Natural killer cell (primary cell): Measurements from ENCODE around the gene SMAD3. TPM values are rescaled to one million over a fixed set of nuclear protein-coding genes. Genes with fewer than 3 reads are reported as not detected.

Experiments used
- ATAC-seq, 3 donors: fragments of 150-1000 bp in 2 of 3; fragments of 200-7000 bp in 1 of 3; cut with Tn5 transposase; 1 replicate in 1 of 3; 2 replicates in 2 of 3; pipeline ENCODE4 v1.10.0; 2021; ENCODE audit warnings: mild to moderate bottlenecking in 2 of 3, moderate library complexity in 2 of 3
- DNase-seq, 2 donors: peaks; one replicate each; pipeline versions ENCODE4 v3.0.0 to v3.0.0-alpha.2; 2013 to 2021; ENCODE audit warnings: mixed read lengths in 1 of 2
- H3K27ac ChIP-seq: one replicate; pipeline ENCODE4 v1.5.1; 2013; ENCODE audit warnings: mild to moderate bottlenecking, low read length
- H3K27me3 ChIP-seq: one replicate; pipeline ENCODE4 v1.6.1; 2013; ENCODE audit warnings: low read length; ENCODE audit not compliant: control insufficient read depth, insufficient read depth
- H3K36me3 ChIP-seq: one replicate; pipeline ENCODE4 v1.6.1; 2013; ENCODE audit warnings: low read length; ENCODE audit not compliant: control insufficient read depth, insufficient read depth
- H3K4me1 ChIP-seq: one replicate; pipeline ENCODE4 v1.6.1; 2013; ENCODE audit warnings: low read length; ENCODE audit not compliant: control insufficient read depth, insufficient read depth
- H3K4me3 ChIP-seq: one replicate; pipeline ENCODE4 v1.5.1; 2013; ENCODE audit warnings: low read length
- H3K9me3 ChIP-seq: one replicate; pipeline ENCODE4 v1.6.1; 2013; ENCODE audit warnings: low read length; ENCODE audit not compliant: control insufficient read depth, insufficient read depth
- H3K27ac Mint-ChIP-seq, 2 donors: one replicate each; pipeline ENCODE4 v1.8.0; 2022; ENCODE audit warnings: mild to moderate bottlenecking in 2 of 2, mixed read lengths in 2 of 2, moderate library complexity in 1 of 2
- H3K27me3 Mint-ChIP-seq, 2 donors: one replicate each; pipeline ENCODE4 v1.8.0; 2022; ENCODE audit warnings: low read depth in 2 of 2, mixed read lengths in 2 of 2
- H3K36me3 Mint-ChIP-seq: one replicate; pipeline ENCODE4 v1.8.0; 2022; ENCODE audit warnings: mixed read lengths
- H3K4me1 Mint-ChIP-seq, 2 donors: one replicate each; pipeline ENCODE4 v1.8.0; 2022; ENCODE audit warnings: mixed read lengths in 2 of 2
- H3K4me3 Mint-ChIP-seq: one replicate; pipeline ENCODE4 v1.8.0; 2022; ENCODE audit warnings: mild to moderate bottlenecking, moderate library complexity, mixed read lengths
- H3K9me3 Mint-ChIP-seq, 2 donors: one replicate each; pipeline ENCODE4 v1.8.0; 2022; ENCODE audit warnings: mixed read lengths in 2 of 2
- WGBS: methylation state at CpG from one replicate; pipeline ENCODE4 v1.1.7; 2013; ENCODE audit warnings: missing lambda C conversion rate; ENCODE audit not compliant: insufficient coverage; 5-methylcytosine and 5-hydroxymethylcytosine counted together
- intact Hi-C: fragments of 100-400 bp; cut with micrococcal nuclease; formaldehyde crosslinking; loops from one replicate; pipeline ENCODE4 v1.14.2; 2022
- total RNA-seq, 4 donors: library from RNA; stranded (reverse); fragments of 120-200 nt in 1 of 4; gene quantifications; one replicate each; pipeline versions ENCODE4 v1.2.3 to v1.2.4, GENCODE V29; 2013 to 2022
- TF ChIP-seq, protein P1 (sequence below): fragments of 200-600 bp; IDR thresholded peaks from one replicate; pipeline ENCODE4 v1.8.0; 2022; ENCODE audit warnings: antibody characterized with exemption

The SMAD3 gene
- total RNA-seq, 3 donors from 2014 or later (not counting 1 experiment from before 2014, with no cell fraction given): 47.1 to 72.6 (median 63.0) TPM

DNA sequence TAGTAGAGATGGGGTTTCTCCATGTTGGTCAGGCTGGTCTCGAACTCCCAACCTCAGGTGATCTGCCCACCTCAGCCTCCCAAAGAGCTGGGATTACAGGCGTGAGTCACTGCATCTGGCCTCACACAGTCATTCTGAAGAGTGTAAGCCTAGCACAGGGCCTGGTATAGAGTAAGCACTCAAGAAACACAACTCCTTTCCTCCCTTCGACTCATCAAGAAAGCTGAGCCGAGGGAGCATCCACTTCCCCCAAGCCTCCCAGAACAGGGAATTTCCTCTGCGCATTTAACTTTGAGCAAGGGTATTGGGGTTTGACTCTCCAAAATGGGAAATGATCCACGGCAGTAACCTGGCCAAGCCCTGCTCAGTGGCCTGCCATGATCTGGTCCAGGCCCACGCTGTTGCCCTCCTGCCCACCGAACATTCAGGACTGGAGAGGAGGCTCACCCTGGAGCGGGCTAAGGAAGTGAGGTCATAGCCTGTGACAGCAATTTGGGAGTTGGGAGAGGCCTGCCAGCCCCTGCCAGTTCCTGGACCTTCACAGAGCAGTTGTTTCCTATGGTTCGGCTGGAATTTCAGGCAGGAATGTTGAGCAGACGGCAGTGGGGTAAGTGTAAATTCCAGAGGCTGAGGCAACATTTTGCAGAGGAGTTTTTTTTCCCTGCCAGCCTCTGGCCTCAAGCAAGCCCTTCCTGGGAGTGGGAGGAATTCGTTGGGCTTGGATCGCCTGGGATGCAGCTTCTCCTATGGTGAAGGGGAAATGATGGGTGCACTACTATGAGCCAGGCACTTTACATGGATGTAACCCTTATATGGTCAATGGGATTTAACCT is 21.2 kb upstream of the SMAD3 start:
- 88% methylated on average over 13 of the region's 13 CpGs for WGBS
- no peak overlapping the region for H3K4me3 ChIP-seq

GRCh38 chr15:67047149-67047661 is 18.2 kb upstream of the SMAD3 start:
- WGBS: 75% methylated on average over 1 of the region's 1 CpG
- ATAC-seq: no peak

More for the DNA sequence above, 21.2 kb upstream of the SMAD3 start:
- ATAC-seq (no peak), DNase-seq (no peak)
- peaks cover 6 to 17% of the 10 kb centered on the region in 2 donors for H3K27me3 Mint-ChIP-seq
- peaks cover 16% of the 10 kb centered on the region in 2 donors for H3K4me1 Mint-ChIP-seq
- Histone ChIP-seq H3K4me1 (peaks cover 18% of the 10 kb centered on the region), H3K27me3 (no peaks in the 10 kb centered on the region), H3K36me3 (no peaks in the 10 kb centered on the region), H3K27ac (no peak overlapping the region), H3K9me3 (no peaks in the 10 kb centered on the region)
- intact Hi-C loops: no loop called here
- TF ChIP-seq, protein P1, sequence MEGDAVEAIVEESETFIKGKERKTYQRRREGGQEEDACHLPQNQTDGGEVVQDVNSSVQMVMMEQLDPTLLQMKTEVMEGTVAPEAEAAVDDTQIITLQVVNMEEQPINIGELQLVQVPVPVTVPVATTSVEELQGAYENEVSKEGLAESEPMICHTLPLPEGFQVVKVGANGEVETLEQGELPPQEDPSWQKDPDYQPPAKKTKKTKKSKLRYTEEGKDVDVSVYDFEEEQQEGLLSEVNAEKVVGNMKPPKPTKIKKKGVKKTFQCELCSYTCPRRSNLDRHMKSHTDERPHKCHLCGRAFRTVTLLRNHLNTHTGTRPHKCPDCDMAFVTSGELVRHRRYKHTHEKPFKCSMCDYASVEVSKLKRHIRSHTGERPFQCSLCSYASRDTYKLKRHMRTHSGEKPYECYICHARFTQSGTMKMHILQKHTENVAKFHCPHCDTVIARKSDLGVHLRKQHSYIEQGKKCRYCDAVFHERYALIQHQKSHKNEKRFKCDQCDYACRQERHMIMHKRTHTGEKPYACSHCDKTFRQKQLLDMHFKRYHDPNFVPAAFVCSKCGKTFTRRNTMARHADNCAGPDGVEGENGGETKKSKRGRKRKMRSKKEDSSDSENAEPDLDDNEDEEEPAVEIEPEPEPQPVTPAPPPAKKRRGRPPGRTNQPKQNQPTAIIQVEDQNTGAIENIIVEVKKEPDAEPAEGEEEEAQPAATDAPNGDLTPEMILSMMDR: no peak
- no peak overlapping the region for H3K27ac Mint-ChIP-seq
- H3K9me3 Mint-ChIP-seq: no peaks in the 10 kb centered on the region
- no peak overlapping the region for H3K4me3 Mint-ChIP-seq
- no peaks in the 10 kb centered on the region for H3K36me3 Mint-ChIP-seq

DNA sequence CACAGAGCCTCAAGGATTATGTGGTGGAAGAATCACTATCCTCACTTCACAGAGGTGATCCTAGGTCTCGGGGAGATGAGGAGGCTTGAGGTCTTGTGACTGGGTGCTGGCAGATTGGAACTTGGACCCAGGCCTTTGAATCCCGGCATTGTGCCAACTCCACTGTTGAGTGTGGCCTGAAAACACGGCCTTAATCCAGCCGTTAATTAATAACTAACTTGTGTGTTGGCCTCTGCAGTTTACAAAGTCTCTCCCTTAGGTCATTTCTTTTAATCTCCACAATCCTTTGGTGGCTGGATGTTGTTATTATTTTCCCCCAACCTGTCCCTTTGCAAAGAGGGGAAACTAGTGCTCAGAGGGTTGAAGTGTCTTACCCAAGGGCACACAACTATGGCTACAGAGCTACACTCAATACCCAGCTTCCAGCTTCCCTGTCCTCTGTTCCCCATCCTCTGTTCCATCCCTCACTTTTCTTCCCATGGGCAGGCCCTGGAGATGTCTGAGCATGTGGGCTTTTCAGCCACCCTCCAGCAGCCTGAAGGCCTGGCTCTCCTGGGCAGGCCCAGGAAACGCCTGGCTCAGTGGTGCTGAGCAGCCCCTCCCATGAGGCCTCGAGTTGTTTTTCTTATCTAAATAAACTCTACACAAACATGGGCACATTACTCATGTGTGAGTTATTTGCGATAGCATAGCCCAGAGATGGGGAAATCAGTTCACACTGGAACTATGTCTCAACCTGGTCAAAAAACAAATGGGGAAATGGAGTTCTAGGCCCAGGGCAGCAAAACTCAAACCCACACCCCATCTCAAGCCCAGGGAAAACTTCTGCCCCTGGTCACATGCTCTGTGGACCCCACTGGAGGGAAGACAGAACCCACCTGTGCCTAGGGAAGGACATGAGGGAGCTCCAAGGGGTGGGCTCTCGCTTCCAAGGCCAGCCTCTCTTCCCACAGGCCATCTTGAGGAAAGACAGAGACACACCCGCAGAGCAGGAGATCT is 16.8 kb upstream of the SMAD3 start:
- Mint-ChIP-seq H3K4me3 (no peak overlapping the region), H3K4me1 (peaks cover 6 to 11% of the 10 kb centered on the region in 2 donors), H3K36me3 (no peaks in the 10 kb centered on the region), H3K27ac (no peak overlapping the region), H3K9me3 (no peaks in the 10 kb centered on the region), H3K27me3 (peaks cover 0 to 3% of the 10 kb centered on the region in 2 donors)
- TF ChIP-seq, protein P1: no peak
- 85% methylated on average over 9 of the region's 9 CpGs for WGBS
- ATAC-seq (no peak), DNase-seq (no peak)
- H3K27ac ChIP-seq: no peak overlapping the region
- intact Hi-C loops: no loop called here
- H3K9me3 ChIP-seq: no peaks in the 10 kb centered on the region
- H3K27me3 ChIP-seq: no peaks in the 10 kb centered on the region
- peaks cover 11% of the 10 kb centered on the region for H3K4me1 ChIP-seq
- H3K4me3 ChIP-seq: no peak overlapping the region
- no peaks in the 10 kb centered on the region for H3K36me3 ChIP-seq

More at GRCh38 chr15:67047149-67047661, 18.2 kb upstream of the SMAD3 start:
- intact Hi-C loops: no loop called here
- Mint-ChIP-seq H3K36me3 (no peaks in the 10 kb centered on the region), H3K4me3 (no peak overlapping the region), H3K27ac (no peak overlapping the region), H3K4me1 (peaks cover 14 to 18% of the 10 kb centered on the region in 2 donors), H3K9me3 (no peaks in the 10 kb centered on the region), H3K27me3 (peaks cover 3 to 12% of the 10 kb centered on the region in 2 donors)
- Histone ChIP-seq H3K4me1 (peaks cover 16% of the 10 kb centered on the region), H3K36me3 (no peaks in the 10 kb centered on the region), H3K27me3 (no peaks in the 10 kb centered on the region), H3K9me3 (no peaks in the 10 kb centered on the region), H3K27ac (no peak overlapping the region), H3K4me3 (no peak overlapping the region)
- TF ChIP-seq, protein P1: no peak
- no peak for DNase-seq
